Skeletal muscle tissue (tissue), 4 donors: ENCODE measurements around the gene TCEA3. TPM values are rescaled to one million over a fixed set of nuclear protein-coding genes. Genes with fewer than 3 reads are reported as not detected.
A peak's percentile ranks its signal among the peaks of the same experiment; 100 is the strongest.

ENCODE experiments used
- H3K27ac ChIP-seq: one replicate; pipeline ENCODE4 v1.7.0; 2013; ENCODE audit warnings: mild to moderate bottlenecking, low read depth, low read length, inconsistent platforms
- H3K27me3 ChIP-seq, 3 donors: one replicate each; pipeline ENCODE4 v1.7.0; 2013; ENCODE audit warnings: low read length in 3 of 3; ENCODE audit not compliant: control insufficient read depth in 3 of 3, insufficient read depth in 3 of 3
- H3K36me3 ChIP-seq, 3 donors: one replicate each; pipeline ENCODE4 v1.7.0; 2013; ENCODE audit warnings: low read length in 3 of 3; ENCODE audit not compliant: control insufficient read depth in 3 of 3, insufficient read depth in 3 of 3
- H3K4me1 ChIP-seq, 3 donors: one replicate each; pipeline ENCODE4 v1.7.0; 2013; ENCODE audit warnings: low read length in 3 of 3, mild to moderate bottlenecking in 3 of 3; ENCODE audit not compliant: control insufficient read depth in 3 of 3, insufficient read depth in 3 of 3
- H3K4me3 ChIP-seq, 3 donors: one replicate each; pipeline ENCODE4 v1.7.0; 2013; ENCODE audit warnings: low read length in 3 of 3
- H3K9ac ChIP-seq, 3 donors: one replicate each; pipeline ENCODE4 v1.7.0; 2013; ENCODE audit warnings: low read length in 3 of 3, mild to moderate bottlenecking in 3 of 3, moderate library complexity in 2 of 3, low read depth in 1 of 3
- H3K9me3 ChIP-seq, 3 donors: one replicate each; pipeline ENCODE4 v1.7.0; 2013; ENCODE audit warnings: low read length in 3 of 3; ENCODE audit not compliant: control insufficient read depth in 3 of 3
- total RNA-seq: library from RNA; depleted of rRNA; stranded (reverse); fragments of >200 nt; gene quantifications from one replicate; pipeline ENCODE4 v1.2.3, GENCODE V29; 2014
- donor health status: Osteomylitis.

TCEA3 gene
- total RNA-seq, 1 donor from 2014 or later, result 314 TPM

DNA sequence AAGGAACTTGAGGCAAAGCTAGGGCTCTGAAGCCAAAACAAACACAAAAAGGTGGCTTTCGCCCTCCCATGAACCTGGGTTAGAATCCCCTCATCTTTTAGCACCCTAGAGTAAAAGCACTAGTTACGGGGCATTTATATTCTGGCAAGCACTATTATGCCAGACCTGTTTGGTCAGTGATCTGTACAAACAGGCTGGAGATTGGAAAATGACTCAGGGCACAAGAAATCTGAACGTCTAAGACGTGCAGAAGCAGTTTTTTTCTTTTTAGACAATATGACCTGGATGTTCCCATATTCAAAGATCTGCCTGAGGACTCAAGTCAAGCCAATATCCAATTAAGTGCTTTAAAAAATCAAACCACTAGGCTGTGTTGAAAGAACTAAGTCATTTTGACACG is 58.0 kb downstream of the TCEA3 start:
- Histone ChIP-seq H3K27me3 (no peaks in the 10 kb centered on the region), H3K27ac (no peak overlapping the region), H3K9me3 (peaks cover 12 to 19% (median 14%) of the 10 kb centered on the region in 3 donors), H3K36me3 (peaks cover 43 to 51% (median 44%) of the 10 kb centered on the region in 3 donors), H3K9ac (no peak overlapping the region), H3K4me1 (peaks cover 31 to 43% (median 39%) of the 10 kb centered on the region in 3 donors), H3K4me3 (peak overlapping the region in 1 of 3 donors; percentile 11)

DNA sequence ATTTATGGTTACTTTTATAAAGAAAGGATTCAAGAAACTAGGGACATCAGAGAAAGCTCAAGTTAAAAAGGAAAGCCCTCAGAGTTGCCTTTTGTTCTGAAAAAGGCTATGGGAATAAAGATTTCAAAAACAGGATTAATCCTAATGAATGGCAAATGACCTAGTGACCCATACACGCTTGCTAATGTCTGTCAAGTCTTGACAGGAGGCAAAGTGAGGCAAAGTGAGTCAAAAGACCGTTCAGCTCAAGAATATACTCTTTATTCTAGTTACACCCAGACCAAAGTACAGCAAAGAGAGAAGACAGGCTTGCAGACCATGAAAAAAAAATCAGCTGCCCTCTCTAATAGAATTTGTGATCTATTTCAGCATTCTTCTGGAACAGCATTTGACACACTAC is 58.4 kb downstream of the TCEA3 start:
- H3K9ac ChIP-seq, result no peak overlapping the region
- H3K27ac ChIP-seq, result no peak overlapping the region
- H3K4me3 ChIP-seq, result no peak overlapping the region
- no peaks in the 10 kb centered on the region for H3K27me3 ChIP-seq
- peaks cover 16 to 24% (median 18%) of the 10 kb centered on the region in 3 donors for H3K9me3 ChIP-seq
- H3K36me3 ChIP-seq, result peaks cover 47 to 56% (median 49%) of the 10 kb centered on the region in 3 donors
- peaks cover 27 to 38% (median 35%) of the 10 kb centered on the region in 3 donors for H3K4me1 ChIP-seq

GRCh38 chr1:23362218-23362713 is 62.3 kb downstream of the TCEA3 start:
- H3K4me1 ChIP-seq, result peaks cover 1 to 9% (median 6%) of the 10 kb centered on the region in 3 donors
- no peaks in the 10 kb centered on the region for H3K27me3 ChIP-seq
- H3K9me3 ChIP-seq, result peaks cover 22 to 37% (median 29%) of the 10 kb centered on the region in 3 donors
- H3K9ac ChIP-seq, result no peak overlapping the region
- peak overlapping the region in 2 of 3 donors; percentile 24 to 54 for H3K4me3 ChIP-seq
- H3K36me3 ChIP-seq, result peaks cover 61 to 69% (median 67%) of the 10 kb centered on the region in 3 donors
- H3K27ac ChIP-seq, result no peak overlapping the region

DNA sequence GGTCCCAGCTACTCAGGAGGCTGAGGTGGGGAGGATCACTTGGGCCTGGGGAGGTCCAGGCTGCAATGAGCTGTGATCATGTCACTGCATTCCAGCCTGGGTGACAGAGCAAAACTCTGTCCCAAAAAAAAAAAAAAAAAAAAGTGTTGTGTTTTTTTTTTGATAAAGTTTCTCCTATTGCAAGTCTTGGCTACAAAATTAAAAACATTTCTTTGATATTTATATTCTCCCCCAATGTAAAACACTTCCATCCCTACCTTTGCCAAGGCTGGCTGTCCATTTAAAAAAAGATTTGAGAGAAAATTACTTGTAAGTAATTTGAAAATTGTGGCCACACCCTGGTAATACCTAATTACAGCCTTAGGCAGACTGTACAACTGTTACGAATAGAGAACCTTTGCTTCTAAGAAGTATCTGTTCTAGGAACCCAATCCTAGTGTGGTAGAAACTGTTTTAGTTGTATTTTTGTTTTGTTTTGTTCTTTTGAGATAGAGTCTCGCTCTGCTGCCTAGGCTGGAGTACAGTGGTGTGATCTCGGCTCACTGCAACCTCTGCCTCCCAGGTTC is 66.2 kb downstream of the TCEA3 start:
- H3K9ac ChIP-seq, result no peak overlapping the region

DNA sequence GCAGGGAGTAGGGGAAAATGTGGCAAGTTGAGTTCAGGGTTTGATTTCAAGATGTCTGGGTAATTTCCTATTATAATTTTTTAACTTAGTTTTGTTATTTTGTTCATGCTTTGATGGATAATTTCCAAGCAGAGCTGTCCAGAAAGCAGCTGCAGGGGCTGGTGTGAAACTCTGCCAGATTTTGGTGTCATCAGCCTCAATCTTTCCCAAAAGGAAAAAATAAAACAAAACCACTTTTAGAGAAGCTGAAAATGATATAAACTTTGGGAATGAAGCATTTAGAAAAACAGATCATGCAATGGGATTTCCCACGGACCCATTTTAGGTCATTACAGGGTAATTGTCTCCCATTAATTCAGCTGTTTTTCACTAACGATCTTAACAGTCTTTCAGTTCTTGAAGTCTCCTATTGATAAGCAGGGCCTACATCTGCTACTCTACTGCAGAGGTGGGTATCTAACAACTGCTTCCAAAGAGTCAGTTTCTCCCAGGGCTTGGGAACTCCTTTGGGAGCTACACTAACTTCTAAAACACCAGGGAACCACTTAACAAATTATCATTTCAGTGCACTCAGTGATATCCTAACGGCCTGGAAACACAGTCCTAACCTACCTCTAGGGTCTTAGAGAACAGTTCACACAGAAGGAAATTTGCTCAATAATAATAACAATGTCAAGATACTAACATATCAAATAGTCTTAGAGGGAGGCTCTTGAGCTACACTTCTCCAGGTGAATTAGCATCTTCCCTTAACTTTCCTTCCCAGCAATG is 67.2 kb downstream of the TCEA3 start:
- H3K4me1 ChIP-seq, result no peaks in the 10 kb centered on the region
- H3K27ac ChIP-seq, result no peak overlapping the region
- H3K9me3 ChIP-seq, result peaks cover 17 to 25% (median 21%) of the 10 kb centered on the region in 3 donors
- no peak overlapping the region for H3K4me3 ChIP-seq
- no peak overlapping the region for H3K9ac ChIP-seq
- H3K36me3 ChIP-seq, result peaks cover 29 to 30% (median 30%) of the 10 kb centered on the region in 3 donors
- H3K27me3 ChIP-seq, result no peaks in the 10 kb centered on the region

More for the DNA sequence above, 66.2 kb downstream of the TCEA3 start:
- H3K27me3 ChIP-seq, result no peaks in the 10 kb centered on the region
- no peaks in the 10 kb centered on the region for H3K4me1 ChIP-seq
- no peak overlapping the region for H3K4me3 ChIP-seq
- peaks cover 22 to 32% (median 29%) of the 10 kb centered on the region in 3 donors for H3K9me3 ChIP-seq
- no peak overlapping the region for H3K27ac ChIP-seq
- peaks cover 38 to 41% (median 39%) of the 10 kb centered on the region in 3 donors for H3K36me3 ChIP-seq

- H3K9ac ChIP-seq, result no peak overlapping the region
- H3K27ac ChIP-seq, result peak overlapping the region; percentile 15
Measured at GRCh38 chr1:23356471-23357137, 67.9 kb downstream of the TCEA3 start.

GRCh38 chr1:23354245-23354644 is 70.3 kb downstream of the TCEA3 start:
- Histone ChIP-seq H3K4me3 (no peak overlapping the region), H3K36me3 (peaks cover 0 to 2% (median 0%) of the 10 kb centered on the region in 3 donors), H3K27me3 (no peaks in the 10 kb centered on the region), H3K4me1 (no peaks in the 10 kb centered on the region), H3K27ac (no peak overlapping the region), H3K9ac (no peak overlapping the region), H3K9me3 (no peaks in the 10 kb centered on the region)

More at GRCh38 chr1:23356471-23357137, 67.9 kb downstream of the TCEA3 start:
- Histone ChIP-seq H3K4me1 (no peaks in the 10 kb centered on the region), H3K36me3 (peaks cover 22 to 23% (median 23%) of the 10 kb centered on the region in 3 donors), H3K9me3 (peaks cover 10 to 17% (median 15%) of the 10 kb centered on the region in 3 donors), H3K27me3 (no peaks in the 10 kb centered on the region), H3K4me3 (no peak overlapping the region)

GRCh38 chr1:23352096-23352695 is 72.4 kb downstream of the TCEA3 start:
- no peak overlapping the region for H3K27ac ChIP-seq
- no peak overlapping the region for H3K4me3 ChIP-seq
- no peak overlapping the region for H3K9ac ChIP-seq
- no peaks in the 10 kb centered on the region for H3K27me3 ChIP-seq
- H3K9me3 ChIP-seq, result no peaks in the 10 kb centered on the region
- H3K4me1 ChIP-seq, result no peaks in the 10 kb centered on the region
- no peaks in the 10 kb centered on the region for H3K36me3 ChIP-seq

- Histone ChIP-seq H3K4me1 (peaks cover 18 to 28% (median 24%) of the 10 kb centered on the region in 3 donors), H3K4me3 (no peak overlapping the region), H3K9ac (no peak overlapping the region), H3K27me3 (no peaks in the 10 kb centered on the region), H3K27ac (no peak overlapping the region), H3K9me3 (no peaks in the 10 kb centered on the region), H3K36me3 (no peaks in the 10 kb centered on the region)
Measured at GRCh38 chr1:23345920-23346319, 78.6 kb downstream of the TCEA3 start.
